ENCODE results near the gene NDUFA3. TPM values are rescaled to one million over a fixed set of nuclear protein-coding genes. Genes with fewer than 3 reads are reported as not detected.

NDUFA3 gene
- total RNA-seq, 5 donors from 2014 or later (not counting 1 experiment from before 2014, with no cell fraction given), result 77.4 to 137 (median 123) TPM

GRCh38 chr19:54106716-54107115 is 4.1 kb downstream of the NDUFA3 start:
- no peak overlapping the region for H3K4me3 ChIP-seq (ENCODE audit: control insufficient read depth in 1 of 2, extremely low read depth in 1 of 2, low read length in 1 of 2)
- peaks cover 4 to 23% of the 10 kb centered on the region in 2 experiments for H3K4me1 ChIP-seq (ENCODE audit: control insufficient read depth in 1 of 2, extremely low read depth in 1 of 2, insufficient read depth in 2 of 2, low read length in 2 of 2)
- POLR2A ChIA-PET, result no interaction called here
- H3K36me3 ChIP-seq (ENCODE audit: control insufficient read depth in 2 of 2, extremely low read depth in 1 of 2, insufficient read depth in 1 of 2, low read length in 1 of 2), result peaks cover 6 to 43% of the 10 kb centered on the region in 2 donors
- H3K9me3 ChIP-seq, result no peaks in the 10 kb centered on the region
- Mint-ChIP-seq H3K4me3 (no peak overlapping the region), H3K27ac (no peak overlapping the region), H3K36me3 (peaks cover 23% of the 10 kb centered on the region), H3K4me1 (peaks cover 26 to 37% (median 30%) of the 10 kb centered on the region in 3 donors), H3K9me3 (no peaks in the 10 kb centered on the region), H3K27me3 (no peaks in the 10 kb centered on the region)
- WGBS (ENCODE audit: insufficient coverage), result 89% methylated on average over 8 of the region's 15 CpGs
- no peak for DNase-seq
- no peaks in the 10 kb centered on the region for H3K27me3 ChIP-seq (replicated peaks in 1 of 2; ENCODE audit: control insufficient read depth in 2 of 2, extremely low read depth in 1 of 2, insufficient read depth in 2 of 2, low read length in 1 of 2)
- no peak overlapping the region for H3K27ac ChIP-seq (ENCODE audit: low read length)
- ATAC-seq (replicated peaks in 1 of 4), result no peak
- CTCF ChIA-PET, result no interaction called here

GRCh38 chr19:54107876-54108490 is 5.3 kb downstream of the NDUFA3 start:
- ATAC-seq (replicated peaks in 1 of 4) (no peak), DNase-seq (no peak)
- H3K27ac Mint-ChIP-seq, result no peak overlapping the region
- H3K27me3 Mint-ChIP-seq, result no peaks in the 10 kb centered on the region
- CTCF ChIA-PET, result no interaction called here
- Histone ChIP-seq H3K4me3 (ENCODE audit: control insufficient read depth in 1 of 2, extremely low read depth in 1 of 2, low read length in 1 of 2) (no peak overlapping the region), H3K27ac (ENCODE audit: low read length) (no peak overlapping the region), H3K9me3 (no peaks in the 10 kb centered on the region), H3K4me1 (ENCODE audit: control insufficient read depth in 1 of 2, extremely low read depth in 1 of 2, insufficient read depth in 2 of 2, low read length in 2 of 2) (peaks cover 4 to 15% of the 10 kb centered on the region in 2 experiments), H3K27me3 (replicated peaks in 1 of 2; ENCODE audit: control insufficient read depth in 2 of 2, extremely low read depth in 1 of 2, insufficient read depth in 2 of 2, low read length in 1 of 2) (no peaks in the 10 kb centered on the region), H3K36me3 (ENCODE audit: control insufficient read depth in 2 of 2, extremely low read depth in 1 of 2, insufficient read depth in 1 of 2, low read length in 1 of 2) (peaks cover 9 to 43% of the 10 kb centered on the region in 2 donors)
- peaks cover 19 to 30% (median 22%) of the 10 kb centered on the region in 3 donors for H3K4me1 Mint-ChIP-seq
- H3K4me3 Mint-ChIP-seq, result no peak overlapping the region
- peaks cover 19% of the 10 kb centered on the region for H3K36me3 Mint-ChIP-seq
- H3K9me3 Mint-ChIP-seq, result no peaks in the 10 kb centered on the region
- 95% methylated on average over 17 of the region's 21 CpGs for WGBS (ENCODE audit: insufficient coverage)
- POLR2A ChIA-PET, result no interaction called here

GRCh38 chr19:54108496-54108895 is 5.8 kb downstream of the NDUFA3 start:
- H3K4me3 Mint-ChIP-seq, result no peak overlapping the region

GRCh38 chr19:54109651-54110050 is 7.0 kb downstream of the NDUFA3 start:
- H3K36me3 Mint-ChIP-seq, result peaks cover 19% of the 10 kb centered on the region
- peaks cover 0 to 18% of the 10 kb centered on the region in 2 experiments for H3K4me1 ChIP-seq (ENCODE audit: control insufficient read depth in 1 of 2, extremely low read depth in 1 of 2, insufficient read depth in 2 of 2, low read length in 2 of 2)
- H3K4me1 Mint-ChIP-seq, result peaks cover 20 to 30% (median 27%) of the 10 kb centered on the region in 3 donors
- no peaks in the 10 kb centered on the region for H3K27me3 ChIP-seq (replicated peaks in 1 of 2; ENCODE audit: control insufficient read depth in 2 of 2, extremely low read depth in 1 of 2, insufficient read depth in 2 of 2, low read length in 1 of 2)
- H3K27ac Mint-ChIP-seq, result no peak overlapping the region
- no peaks in the 10 kb centered on the region for H3K27me3 Mint-ChIP-seq
- no peak overlapping the region for H3K4me3 ChIP-seq (ENCODE audit: control insufficient read depth in 1 of 2, extremely low read depth in 1 of 2, low read length in 1 of 2)
- ATAC-seq (replicated peaks in 1 of 4) (no peak), DNase-seq (no peak)
- ChIA-PET POLR2A (no interaction called here), CTCF (no interaction called here)
- H3K4me3 Mint-ChIP-seq, result no peak overlapping the region
- H3K9me3 ChIP-seq, result no peaks in the 10 kb centered on the region
- H3K9me3 Mint-ChIP-seq, result no peaks in the 10 kb centered on the region
- WGBS (ENCODE audit: insufficient coverage), result 33% methylated on average over 1 of the region's 6 CpGs
- no peak overlapping the region for H3K27ac ChIP-seq (ENCODE audit: low read length)
- H3K36me3 ChIP-seq (ENCODE audit: control insufficient read depth in 2 of 2, extremely low read depth in 1 of 2, insufficient read depth in 1 of 2, low read length in 1 of 2), result peaks cover 9 to 43% of the 10 kb centered on the region in 2 donors

More at GRCh38 chr19:54108496-54108895, 5.8 kb downstream of the NDUFA3 start:
- peaks cover 17 to 29% (median 18%) of the 10 kb centered on the region in 3 donors for H3K4me1 Mint-ChIP-seq
- H3K27me3 Mint-ChIP-seq, result no peaks in the 10 kb centered on the region
- ATAC-seq (replicated peaks in 1 of 4), result no peak
- peaks cover 9 to 43% of the 10 kb centered on the region in 2 donors for H3K36me3 ChIP-seq (ENCODE audit: control insufficient read depth in 2 of 2, extremely low read depth in 1 of 2, insufficient read depth in 1 of 2, low read length in 1 of 2)
- no peak for DNase-seq
- H3K9me3 ChIP-seq, result no peaks in the 10 kb centered on the region
- CTCF ChIA-PET, result no interaction called here
- H3K27me3 ChIP-seq (replicated peaks in 1 of 2; ENCODE audit: control insufficient read depth in 2 of 2, extremely low read depth in 1 of 2, insufficient read depth in 2 of 2, low read length in 1 of 2), result no peaks in the 10 kb centered on the region
- POLR2A ChIA-PET, result no interaction called here
- H3K27ac Mint-ChIP-seq, result no peak overlapping the region
- no peak overlapping the region for H3K4me3 ChIP-seq (ENCODE audit: control insufficient read depth in 1 of 2, extremely low read depth in 1 of 2, low read length in 1 of 2)
- no peak overlapping the region for H3K27ac ChIP-seq (ENCODE audit: low read length)
- no peaks in the 10 kb centered on the region for H3K9me3 Mint-ChIP-seq
- peaks cover 19% of the 10 kb centered on the region for H3K36me3 Mint-ChIP-seq
- 93% methylated on average over 3 of the region's 7 CpGs for WGBS (ENCODE audit: insufficient coverage)
- peaks cover under 1 to 11% of the 10 kb centered on the region in 2 experiments for H3K4me1 ChIP-seq (ENCODE audit: control insufficient read depth in 1 of 2, extremely low read depth in 1 of 2, insufficient read depth in 2 of 2, low read length in 2 of 2)

GRCh38 chr19:54114340-54115108 is 11.9 kb downstream of the NDUFA3 start:
- H3K27me3 ChIP-seq (replicated peaks in 1 of 2; ENCODE audit: control insufficient read depth in 2 of 2, extremely low read depth in 1 of 2, insufficient read depth in 2 of 2, low read length in 1 of 2), result no peaks in the 10 kb centered on the region
- POLR2A ChIA-PET, result interaction anchor here (1.2 to 1.4 kb wide), 3 partner anchors 23 to 76 kb away, joined by 3 to 6 read pairs (median 4); partner anchors contain the start of genes CNOT3 (in 1 of the 2), MBOAT7 (in 1 of the 2) and TSEN34 (in 1 of the 2)
- Mint-ChIP-seq H3K9me3 (no peaks in the 10 kb centered on the region), H3K4me1 (peaks cover 32 to 46% (median 40%) of the 10 kb centered on the region in 3 donors), H3K27ac (peak overlapping the region; percentile 86 to 98), H3K36me3 (peaks cover 11% of the 10 kb centered on the region), H3K4me3 (peak overlapping the region; percentile 84 to 91 (median 89)), H3K27me3 (no peaks in the 10 kb centered on the region)
- WGBS (ENCODE audit: insufficient coverage), result 6% methylated on average over 28 of the region's 28 CpGs
- DNase-seq, result peak in 33 of 35 experiments; percentile 21 to 73 (median 42)
- peaks cover 3 to 35% of the 10 kb centered on the region in 2 experiments for H3K4me1 ChIP-seq (ENCODE audit: control insufficient read depth in 1 of 2, extremely low read depth in 1 of 2, insufficient read depth in 2 of 2, low read length in 2 of 2)
- CTCF ChIA-PET, result interaction anchor here in 1 of 2 donors (0.7 to 2.9 kb wide), 3 partner anchors 12 to 37 kb away, joined by 3 to 14 read pairs (median 8); partner anchors contain the start of genes CNOT3 and NDUFA3
- H3K4me3 ChIP-seq (ENCODE audit: control insufficient read depth in 1 of 2, extremely low read depth in 1 of 2, low read length in 1 of 2), result peak overlapping the region; percentile 82 to 98
- H3K27ac ChIP-seq (ENCODE audit: low read length), result peak overlapping the region; percentile 78
- H3K36me3 ChIP-seq (ENCODE audit: control insufficient read depth in 2 of 2, extremely low read depth in 1 of 2, insufficient read depth in 1 of 2, low read length in 1 of 2), result peaks cover 3 to 27% of the 10 kb centered on the region in 2 donors
- no peaks in the 10 kb centered on the region for H3K9me3 ChIP-seq
- peak; percentile 35 to 52 (median 44) for ATAC-seq (replicated peaks in 1 of 4)

Measured in T-cell (primary cell).